Testis (tissue), 2 donors: ENCODE data around the gene FSD1.

Source experiments
- CTCF ChIP-seq, 3 experiments: fragments of 450-650 bp in 2 of 3; fragments of 200-600 bp in 1 of 3; sonication (generic) in 1 of 3; IDR thresholded peaks; one replicate each; pipeline ENCODE4 v1.5.1; 2016 to 2019; ENCODE audit warnings: antibody characterized with exemption in 3 of 3, mild to moderate bottlenecking in 2 of 3, moderate library complexity in 1 of 3
- POLR2A ChIP-seq: fragments of 450-650 bp; IDR thresholded peaks from one replicate; pipeline ENCODE4 v1.6.1; 2017; ENCODE audit warnings: antibody characterized with exemption, mild to moderate bottlenecking, moderate library complexity

GRCh38 chr19:4304538-4305256 is at the start of gene FSD1:
- no peak for TF ChIP-seq CTCF (IDR thresholded peaks at IDR 0.05)
- no peak for TF ChIP-seq POLR2A
